Activated T-helper 1 cell treated with anti-CD3 and anti-CD28 coated beads, Interleukin-12 subunit alpha, Interleukin-12 subunit beta, Interleukin-2, Interleukin-4 antibody, amounts not matched to agents 30 ng/mL and 10 ng/mL and 1 ng/mL, durations not matched to agents 14 hours and 24 hours and 36 hours (primary cell): ENCODE measurements around the gene EEF1E1. TPM values are rescaled to one million over a fixed set of nuclear protein-coding genes. Genes with fewer than 3 reads are reported as not detected.
A peak's percentile ranks its signal among the peaks of the same experiment; 100 is the strongest.
"Not testable (repeated sequence)": the region's sequence is repeated elsewhere in the genome, so short reads cannot be mapped to it uniquely, and the experiment has no call there.

Experiments used
- DNase-seq: peaks from one replicate; pipeline ENCODE4 v3.0.0; 2021; ENCODE audit warnings: low spot score
- H3K27ac Mint-ChIP-seq: one replicate; pipeline ENCODE4 v1.8.0; 2021; ENCODE audit warnings: mild to moderate bottlenecking, mixed read lengths
- H3K27me3 Mint-ChIP-seq: one replicate; pipeline ENCODE4 v1.8.0; 2022; ENCODE audit warnings: mild to moderate bottlenecking, moderate library complexity, mixed read lengths; ENCODE audit not compliant: insufficient read depth
- H3K36me3 Mint-ChIP-seq: one replicate; pipeline ENCODE4 v1.8.0; 2021; ENCODE audit warnings: low read depth, mixed read lengths
- H3K4me1 Mint-ChIP-seq: one replicate; pipeline ENCODE4 v1.8.0; 2021; ENCODE audit warnings: low read depth, mixed read lengths
- H3K4me3 Mint-ChIP-seq: one replicate; pipeline ENCODE4 v1.8.0; 2021; ENCODE audit warnings: mild to moderate bottlenecking, moderate library complexity, mixed read lengths
- H3K9me3 Mint-ChIP-seq: one replicate; pipeline ENCODE4 v1.8.0; 2021; ENCODE audit warnings: mixed read lengths
- intact Hi-C: fragments of 100-400 bp; cut with micrococcal nuclease; formaldehyde crosslinking; loops from one replicate; pipeline ENCODE4 v1.15.1; 2024
- total RNA-seq: library from RNA; stranded (reverse); gene quantifications from 2 replicates; pipeline ENCODE4 v1.2.3, GENCODE V29; 2022

Gene EEF1E1
- total RNA-seq, 1 donor from 2014 or later = 92.8 TPM

- intact Hi-C loops = loop anchor here (10.0 kb wide), 1 partner anchor 1411 kb away; no protein-coding TSS in a partner anchor
- H3K27me3 Mint-ChIP-seq = no peaks in the 10 kb centered on the region
- H3K27ac Mint-ChIP-seq = peak overlapping the region; percentile 95
- H3K9me3 Mint-ChIP-seq = no peaks in the 10 kb centered on the region
- H3K36me3 Mint-ChIP-seq = peaks cover 2% of the 10 kb centered on the region
- peaks cover 32% of the 10 kb centered on the region for H3K4me1 Mint-ChIP-seq
- DNase-seq = no peak
- H3K4me3 Mint-ChIP-seq = peak overlapping the region; percentile 24
Measured at GRCh38 chr6:8066108-8066507, 36.2 kb downstream of the EEF1E1 start.

GRCh38 chr6:8065519-8065911 lies 36.8 kb downstream of the EEF1E1 start:
- H3K27ac Mint-ChIP-seq = peak overlapping the region; percentile 95
- H3K27me3 Mint-ChIP-seq = no peaks in the 10 kb centered on the region
- H3K36me3 Mint-ChIP-seq = peaks cover 2% of the 10 kb centered on the region
- intact Hi-C loops = loop anchor here (1.0 to 10.0 kb wide), 5 partner anchors 21 to 1411 kb away; no protein-coding TSS in a partner anchor
- no peaks in the 10 kb centered on the region for H3K9me3 Mint-ChIP-seq
- H3K4me3 Mint-ChIP-seq = peak overlapping the region; percentile 41
- H3K4me1 Mint-ChIP-seq = peaks cover 32% of the 10 kb centered on the region
- peak; percentile 5 for DNase-seq

GRCh38 chr6:8064638-8065518 lies 37.5 kb downstream of the EEF1E1 start:
- no peak for DNase-seq
- Mint-ChIP-seq H3K27me3 (no peaks in the 10 kb centered on the region), H3K4me1 (peaks cover 32% of the 10 kb centered on the region), H3K27ac (peak overlapping the region; percentile 95), H3K4me3 (peak overlapping the region; percentile 96), H3K36me3 (peaks cover 7% of the 10 kb centered on the region), H3K9me3 (no peaks in the 10 kb centered on the region)
- intact Hi-C loops = loop anchor here (1.0 to 10.0 kb wide), 11 partner anchors 21 to 1410 kb away; partner anchors contain the start of genes CAGE1, EEF1E1, RIOK1 and SLC35B3

- peaks cover 35% of the 10 kb centered on the region for H3K4me1 Mint-ChIP-seq
- peak within 1 kb of the TSS; percentile 96 for H3K4me3 Mint-ChIP-seq
- H3K36me3 Mint-ChIP-seq = peaks cover 8% of the 10 kb centered on the region
- peak within 1 kb of the TSS; percentile 95 for H3K27ac Mint-ChIP-seq
- DNase-seq = peak; percentile 95
- no peaks in the 10 kb centered on the region for H3K9me3 Mint-ChIP-seq
- H3K27me3 Mint-ChIP-seq = no peaks in the 10 kb centered on the region
- intact Hi-C loops = loop anchor here (1.0 to 10.0 kb wide), 10 partner anchors 38 to 1409 kb away; partner anchors contain the start of genes CAGE1, EEF1E1, RIOK1 and SLC35B3
Measured at GRCh38 chr6:8063761-8064637, 38.3 kb downstream of the EEF1E1 start, which contains the start of gene BLOC1S5. Gene BLOC1S5, minus strand, starts transcription at chr6:8064389. Its CDS starts 13 bp downstream, at chr6:8064376.

- Mint-ChIP-seq H3K4me1 (peaks cover 35% of the 10 kb centered on the region), H3K36me3 (peaks cover 10% of the 10 kb centered on the region), H3K27ac (no peak overlapping the region), H3K4me3 (no peak overlapping the region), H3K27me3 (no peaks in the 10 kb centered on the region), H3K9me3 (no peaks in the 10 kb centered on the region)
- DNase-seq = no peak
- intact Hi-C loops = loop anchor here (10.0 kb wide), 1 partner anchor 1407 kb away; no protein-coding TSS in a partner anchor
Measured at GRCh38 chr6:8061736-8062135, 40.6 kb downstream of the EEF1E1 start.

GRCh38 chr6:8060346-8060745 lies 42.0 kb downstream of the EEF1E1 start:
- H3K36me3 Mint-ChIP-seq = peaks cover 10% of the 10 kb centered on the region
- H3K4me1 Mint-ChIP-seq = peaks cover 21% of the 10 kb centered on the region
- intact Hi-C loops = loop anchor here (10.0 kb wide), 1 partner anchor 1406 kb away; no protein-coding TSS in a partner anchor
- H3K27me3 Mint-ChIP-seq = no peaks in the 10 kb centered on the region
- H3K9me3 Mint-ChIP-seq = no peaks in the 10 kb centered on the region
- H3K4me3 Mint-ChIP-seq = no peak overlapping the region
- no peak overlapping the region for H3K27ac Mint-ChIP-seq
- no peak for DNase-seq

- Mint-ChIP-seq H3K9me3 (no peaks in the 10 kb centered on the region), H3K4me1 (peaks cover 11% of the 10 kb centered on the region), H3K27ac (no peak overlapping the region), H3K27me3 (no peaks in the 10 kb centered on the region), H3K36me3 (peaks cover 12% of the 10 kb centered on the region), H3K4me3 (no peak overlapping the region)
- intact Hi-C loops = loop anchor here (1.0 kb wide), 1 partner anchor 338 kb away; no protein-coding TSS in a partner anchor
- no peak for DNase-seq
Measured at GRCh38 chr6:8059129-8059528, 43.2 kb downstream of the EEF1E1 start.

GRCh38 chr6:8057793-8058192 lies 44.6 kb downstream of the EEF1E1 start:
- peaks cover 5% of the 10 kb centered on the region for H3K4me1 Mint-ChIP-seq
- H3K9me3 Mint-ChIP-seq = no peaks in the 10 kb centered on the region
- no peak overlapping the region for H3K27ac Mint-ChIP-seq
- H3K27me3 Mint-ChIP-seq = no peaks in the 10 kb centered on the region
- intact Hi-C loops = no loop called here
- peaks cover 14% of the 10 kb centered on the region for H3K36me3 Mint-ChIP-seq
- H3K4me3 Mint-ChIP-seq = no peak overlapping the region
- no peak for DNase-seq

- no peaks in the 10 kb centered on the region for H3K9me3 Mint-ChIP-seq
- no peak for DNase-seq
- H3K27me3 Mint-ChIP-seq = no peaks in the 10 kb centered on the region
- H3K4me3 Mint-ChIP-seq = no peak overlapping the region
- intact Hi-C loops = no loop called here
- H3K36me3 Mint-ChIP-seq = peaks cover 11% of the 10 kb centered on the region
- no peak overlapping the region for H3K27ac Mint-ChIP-seq
- H3K4me1 Mint-ChIP-seq = peaks cover 5% of the 10 kb centered on the region
Measured at GRCh38 chr6:8057263-8057662, 45.1 kb downstream of the EEF1E1 start.

- no peak for DNase-seq
- Mint-ChIP-seq H3K4me1 (peaks cover 5% of the 10 kb centered on the region), H3K36me3 (peaks cover 14% of the 10 kb centered on the region), H3K27me3 (no peaks in the 10 kb centered on the region), H3K9me3 (no peaks in the 10 kb centered on the region), H3K4me3 (no peak overlapping the region), H3K27ac (no peak overlapping the region)
- intact Hi-C loops = no loop called here
Measured at GRCh38 chr6:8054276-8054675, 48.1 kb downstream of the EEF1E1 start.

- Mint-ChIP-seq H3K9me3 (peaks cover 6% of the 10 kb centered on the region), H3K36me3 (peaks cover 17% of the 10 kb centered on the region), H3K27me3 (no peaks in the 10 kb centered on the region), H3K4me3 (no peak overlapping the region), H3K4me1 (peaks cover 10% of the 10 kb centered on the region), H3K27ac (no peak overlapping the region)
- intact Hi-C loops = no loop called here
- DNase-seq = no peak
Measured at GRCh38 chr6:8047541-8048292, 54.6 kb downstream of the EEF1E1 start.

GRCh38 chr6:8045769-8046168 lies 56.6 kb downstream of the EEF1E1 start:
- H3K36me3 Mint-ChIP-seq = peaks cover 16% of the 10 kb centered on the region
- H3K27me3 Mint-ChIP-seq, DNase-seq, H3K9me3 Mint-ChIP-seq, H3K4me3 Mint-ChIP-seq, H3K27ac Mint-ChIP-seq, intact Hi-C loops: not testable (repeated sequence)
- peaks cover 10% of the 10 kb centered on the region for H3K4me1 Mint-ChIP-seq
